ENCODE data around the gene IER2. TPM values are rescaled to one million over a fixed set of nuclear protein-coding genes. Genes with fewer than 3 reads are reported as not detected.
"Not testable (repeated sequence)": the region's sequence is repeated elsewhere in the genome, so short reads cannot be mapped to it uniquely, and the experiment has no call there.

The IER2 gene
- polyA plus RNA-seq, 4 donors, result 50.6 to 480 (median 68.7) TPM

DNA sequence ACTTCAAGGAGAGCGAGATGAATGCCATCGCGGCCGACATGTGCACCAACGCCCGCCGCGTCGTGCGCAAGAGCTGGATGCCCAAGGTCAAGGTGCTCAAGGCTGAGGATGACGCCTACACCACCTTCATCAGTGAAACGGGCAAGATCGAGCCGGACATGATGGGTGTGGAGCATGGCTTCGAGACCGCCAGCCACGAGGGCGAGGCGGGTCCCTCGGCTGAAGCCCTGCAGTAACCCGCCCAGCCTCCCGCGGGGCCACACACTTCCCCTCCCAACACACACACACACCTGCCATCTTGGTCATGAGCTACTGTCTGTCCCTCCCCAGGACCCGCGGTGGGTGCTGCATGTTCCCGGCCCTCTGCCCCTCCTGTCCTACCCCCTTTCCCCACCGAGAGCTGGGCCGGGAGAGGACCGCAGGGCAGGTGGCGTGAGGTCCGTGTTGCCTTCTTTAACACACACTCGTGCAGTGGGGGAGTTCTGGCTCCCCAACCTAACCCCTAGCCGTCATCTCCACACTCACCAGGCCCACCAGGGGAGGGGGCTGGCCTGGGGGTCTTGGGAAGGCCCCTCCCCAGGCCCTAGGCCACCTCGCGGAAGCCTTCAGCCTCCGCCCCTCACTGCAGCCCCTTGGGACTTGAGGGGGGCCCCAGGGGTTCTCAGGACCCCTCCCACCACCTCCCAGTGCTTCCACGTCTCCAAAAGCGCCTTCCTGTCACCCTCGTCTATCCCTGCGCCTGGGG, 11.9 kb upstream of the IER2 start:
- DNase-seq (ENCODE audit: low read depth in 4 of 4, low spot score in 3 of 4), result no peak

DNA sequence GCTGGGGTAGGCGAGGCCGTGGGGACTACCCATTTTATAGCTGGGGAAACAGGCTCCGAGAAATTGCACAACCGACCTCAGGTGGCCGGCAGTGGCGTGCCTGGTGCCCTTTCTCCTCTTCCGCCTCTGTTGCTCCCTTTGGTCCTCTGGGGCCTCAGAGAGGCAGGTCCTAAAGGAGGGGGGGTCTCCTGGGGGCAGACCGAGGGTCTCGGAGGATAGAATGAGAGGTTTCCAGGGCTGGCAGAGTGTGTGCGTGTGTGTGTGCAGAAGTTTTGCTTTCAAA, 11.4 kb upstream of the IER2 start:
- no peak for DNase-seq (ENCODE audit: low read depth in 4 of 4, low spot score in 3 of 4)

DNA sequence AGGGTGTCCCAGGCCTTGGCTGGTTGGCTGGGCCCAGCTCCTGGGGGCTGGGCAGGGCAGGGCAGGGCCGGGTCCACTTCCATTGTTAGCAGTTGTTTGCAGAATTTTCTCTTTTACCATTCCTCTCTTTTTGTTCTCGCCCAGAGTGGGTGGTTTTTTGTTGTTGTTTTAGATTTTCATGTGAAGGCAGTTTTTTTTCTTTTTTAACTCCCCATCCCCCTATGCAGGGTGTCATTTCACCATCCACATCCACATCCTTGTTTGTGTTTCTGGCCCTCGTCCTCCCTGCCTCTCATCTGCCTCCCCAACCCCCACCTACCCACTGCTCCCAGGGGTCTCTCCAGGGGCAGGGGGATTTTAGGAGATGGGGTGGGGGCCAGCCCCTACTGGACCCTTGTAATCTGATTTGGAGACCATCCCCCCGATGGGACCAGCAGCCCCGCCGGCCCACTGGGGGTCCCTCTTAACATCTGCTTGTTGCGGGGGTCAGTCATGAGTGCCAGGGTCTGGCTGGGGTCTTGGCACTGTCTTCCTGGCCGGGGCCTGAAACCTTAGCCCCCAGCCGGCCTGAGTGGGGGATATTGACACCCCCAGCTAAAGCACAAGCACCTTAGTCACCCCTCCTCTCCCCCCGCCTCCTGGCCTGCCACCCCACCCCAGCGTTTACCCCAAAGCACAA, 10.4 kb upstream of the IER2 start:
- no peak for DNase-seq (ENCODE audit: low read depth in 4 of 4, low spot score in 3 of 4)

DNA sequence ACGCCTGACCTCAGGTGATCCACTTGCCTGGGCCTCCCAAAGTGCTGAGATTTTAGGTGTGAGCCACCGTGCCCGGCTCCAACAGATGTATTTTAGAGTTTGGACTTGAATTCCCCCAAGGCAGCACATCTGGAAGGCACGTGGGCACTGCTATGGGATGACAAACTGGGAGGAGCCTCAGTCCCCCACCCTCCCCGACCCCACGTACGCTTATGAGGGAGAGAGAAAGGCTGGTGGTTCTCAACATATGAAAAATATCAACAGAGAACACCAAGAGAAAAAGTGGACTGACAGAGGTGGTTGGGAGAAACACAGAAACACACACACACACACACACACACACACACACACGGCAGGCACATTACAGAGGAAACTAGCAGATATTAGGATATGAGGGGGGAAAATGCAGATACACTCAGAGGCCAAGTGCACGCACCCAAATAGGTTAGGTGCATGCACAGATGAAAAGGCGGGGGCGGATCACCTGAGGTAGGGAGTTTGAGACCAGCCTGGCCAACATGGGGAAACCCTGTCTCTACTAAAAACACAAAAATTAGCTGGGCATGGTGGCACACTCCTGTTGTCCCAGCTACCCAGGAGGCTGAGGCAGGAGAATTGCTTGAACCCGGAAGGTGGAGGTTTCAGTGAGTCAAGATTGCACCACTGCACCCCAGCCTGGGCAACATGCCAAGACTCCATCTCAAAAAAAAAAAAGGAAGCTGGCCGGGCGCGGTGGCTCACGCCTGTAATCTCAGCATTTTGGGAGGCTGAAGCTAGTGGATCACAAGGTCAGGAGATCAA, 3.2 kb upstream of the IER2 start:
- DNase-seq (ENCODE audit: low read depth in 4 of 4, low spot score in 3 of 4), result no peak

DNA sequence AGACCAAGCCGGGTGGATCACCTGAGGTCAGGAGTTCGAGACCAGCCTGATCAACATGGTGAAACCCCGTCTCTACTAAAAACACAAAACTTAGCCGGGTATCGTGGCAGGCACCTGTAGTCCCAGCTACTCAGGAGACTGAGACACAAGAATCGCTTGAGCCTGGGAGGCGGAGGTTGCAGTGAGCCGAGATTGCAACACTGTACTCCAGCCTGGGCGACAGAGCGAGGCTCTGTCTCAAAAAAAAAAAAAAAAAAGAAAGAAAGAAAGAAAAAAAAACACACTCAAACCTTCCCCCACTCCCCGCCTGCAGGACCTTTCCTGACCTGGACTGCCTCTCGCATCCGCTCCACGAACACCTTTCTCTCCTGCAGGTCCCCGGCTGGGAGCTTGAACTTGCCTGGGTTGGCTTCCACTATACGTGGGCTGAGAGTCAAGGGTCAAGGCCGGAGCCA, 1.0 kb upstream of the IER2 start:
- not testable (repeated sequence) for DNase-seq (ENCODE audit: low read depth in 4 of 4, low spot score in 3 of 4)

DNA sequence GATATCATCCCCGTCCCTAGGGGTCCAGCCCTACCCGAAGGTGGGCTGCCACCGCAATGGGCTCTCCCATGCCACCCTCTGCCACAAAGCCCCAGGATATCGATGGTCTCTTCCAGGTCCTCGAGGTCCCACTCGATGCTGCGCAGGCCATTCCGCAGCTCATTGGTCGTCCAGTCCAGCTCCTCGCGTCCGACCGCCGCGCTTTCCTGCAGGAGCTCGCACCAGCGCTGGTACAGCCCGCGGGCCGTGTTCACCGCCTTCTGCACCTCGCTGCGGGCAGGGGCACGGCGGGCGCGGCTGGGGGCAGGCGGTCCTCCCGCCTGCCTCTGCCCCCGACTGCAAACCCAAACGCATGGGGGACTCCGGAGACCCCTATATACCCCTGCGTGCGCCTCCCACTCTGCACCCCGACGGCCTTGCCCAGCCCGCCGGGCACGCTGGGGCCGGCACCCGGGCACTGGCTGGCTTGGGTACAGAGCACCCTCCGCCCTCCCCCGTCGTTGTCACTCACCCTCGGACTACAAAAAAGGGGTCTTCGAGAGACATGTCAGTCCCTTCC, 504 bp upstream of the IER2 start:
- DNase-seq (ENCODE audit: low read depth in 4 of 4, low spot score in 3 of 4), result peak in 2 of 4 donors; percentile 19 to 27

DNA sequence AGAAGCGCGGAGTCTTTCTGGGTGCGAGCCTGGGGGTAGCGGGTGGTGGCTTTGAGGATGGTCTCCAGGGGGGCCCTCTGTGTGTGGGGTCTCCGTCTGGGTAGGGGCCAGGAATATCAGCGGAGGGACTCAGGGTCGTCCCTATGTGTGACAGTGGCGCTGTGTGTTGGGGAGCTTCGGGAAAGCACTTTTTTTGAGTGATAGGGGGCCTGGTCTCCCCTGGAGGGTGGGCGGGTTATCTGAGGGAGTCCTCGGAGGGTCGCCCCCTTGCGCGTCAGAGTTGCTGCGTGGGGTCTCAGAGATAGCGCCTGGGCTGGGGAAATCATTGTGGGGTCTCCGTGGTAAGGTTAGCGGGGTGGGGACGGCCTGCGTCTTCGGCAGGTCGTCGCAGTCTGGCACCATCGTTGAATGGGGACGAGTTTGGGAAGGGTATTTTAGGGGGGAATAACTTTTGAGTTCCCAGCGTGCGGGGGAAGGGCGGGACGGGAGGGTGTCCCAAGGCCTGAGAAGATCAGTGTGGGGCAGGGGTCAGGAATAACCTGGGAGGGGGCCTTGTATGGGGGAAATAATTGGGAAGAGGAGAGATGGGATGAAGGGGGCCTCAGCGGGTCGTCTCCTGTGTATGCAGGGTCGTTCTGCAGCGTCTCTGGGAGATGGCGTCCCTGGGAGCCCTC, 857 bp downstream of the IER2 start:
- DNase-seq (ENCODE audit: low read depth in 4 of 4, low spot score in 3 of 4), result peak in 1 of 4 donors; percentile 12

DNA sequence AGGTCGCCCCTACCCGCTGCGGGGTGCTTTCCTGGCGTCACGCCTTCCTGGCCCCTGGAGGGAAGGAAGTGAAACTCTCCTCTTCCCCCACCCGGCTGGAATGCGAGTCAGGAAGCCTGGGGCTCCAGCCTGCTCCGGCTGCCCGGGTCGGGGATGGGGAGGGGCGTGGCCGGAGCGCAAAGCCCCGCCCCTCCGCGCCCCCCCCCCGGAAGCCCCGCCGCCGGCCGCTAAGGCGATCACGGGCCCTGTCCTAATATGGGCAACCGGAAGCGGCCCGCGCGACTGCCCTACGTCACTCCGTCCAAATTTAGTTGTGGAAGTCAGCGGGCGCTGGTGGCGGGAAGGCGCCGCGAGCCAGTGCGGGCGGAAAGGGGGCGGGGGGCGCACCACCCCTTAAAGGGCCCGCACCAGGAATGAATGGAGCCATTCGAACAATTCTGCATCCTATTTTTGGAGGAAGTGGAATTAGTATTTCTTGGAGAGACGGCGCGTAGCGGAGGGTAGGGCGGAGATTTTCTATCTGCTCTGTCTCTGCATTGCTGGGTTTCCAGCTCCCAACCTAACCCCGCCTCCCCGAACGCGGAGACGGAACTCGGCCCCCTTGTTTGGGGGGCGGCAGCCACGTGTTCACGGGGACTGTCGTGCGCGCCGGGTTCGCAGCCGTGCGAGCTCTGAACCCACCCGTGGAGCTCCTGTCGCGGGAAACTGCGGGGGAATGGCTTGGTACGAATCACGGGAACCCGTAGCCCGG, 1.6 kb downstream of the IER2 start:
- DNase-seq (ENCODE audit: low read depth in 4 of 4, low spot score in 3 of 4), result peak; percentile 90 to 96 (median 94)

DNA sequence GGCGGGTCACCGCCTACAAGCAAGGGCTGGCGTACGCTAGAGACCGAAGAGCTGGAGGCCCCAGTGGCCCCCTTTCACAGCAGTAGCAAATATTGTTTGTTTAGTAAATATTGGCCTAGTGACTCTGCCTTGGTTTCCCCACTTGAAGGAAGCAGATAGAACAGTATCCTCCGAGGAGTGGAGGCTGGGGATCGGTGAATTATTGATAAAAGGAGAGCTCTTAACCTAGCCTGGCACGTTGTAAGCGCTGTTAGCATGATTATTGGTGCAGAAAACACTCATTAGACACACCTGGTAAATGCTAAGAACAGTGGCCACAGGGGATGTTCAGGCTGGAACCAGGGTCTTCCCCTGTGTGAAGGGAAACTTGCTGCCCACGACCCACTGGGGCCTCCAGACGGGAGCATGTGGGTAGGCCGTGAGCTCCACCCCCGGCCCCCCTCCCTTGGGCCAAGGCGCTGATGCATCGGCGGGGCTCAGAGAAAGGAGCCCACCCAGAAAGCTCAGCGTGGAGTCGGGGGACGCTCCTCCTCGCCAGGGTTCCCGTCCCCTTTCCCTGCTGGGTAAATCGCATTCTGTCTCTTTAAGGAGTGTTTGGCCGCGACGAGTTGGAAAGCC, 2.3 kb downstream of the IER2 start:
- peak in 1 of 4 donors; percentile 93 for DNase-seq (ENCODE audit: low read depth in 4 of 4, low spot score in 3 of 4)

DNA sequence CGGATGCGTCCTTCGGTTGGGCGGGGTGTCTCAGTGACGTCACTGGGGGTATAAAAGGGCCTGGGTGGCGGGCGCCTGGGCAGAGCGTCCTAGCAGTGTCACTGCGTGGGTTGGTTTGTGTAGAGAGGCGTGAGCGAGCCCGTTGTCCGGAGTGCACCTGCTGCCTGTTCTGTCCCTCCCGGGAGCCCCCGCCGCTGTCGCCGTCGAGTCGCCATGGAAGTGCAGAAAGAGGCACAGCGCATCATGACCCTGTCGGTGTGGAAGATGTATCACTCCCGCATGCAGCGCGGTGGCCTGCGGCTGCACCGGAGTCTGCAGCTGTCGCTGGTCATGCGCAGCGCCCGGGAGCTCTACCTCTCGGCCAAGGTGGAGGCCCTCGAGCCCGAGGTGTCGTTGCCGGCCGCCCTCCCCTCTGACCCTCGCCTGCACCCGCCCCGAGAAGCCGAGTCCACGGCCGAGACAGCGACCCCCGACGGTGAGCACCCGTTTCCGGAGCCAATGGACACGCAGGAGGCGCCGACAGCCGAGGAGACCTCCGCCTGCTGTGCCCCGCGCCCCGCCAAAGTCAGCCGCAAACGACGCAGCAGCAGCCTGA, 2.9 kb downstream of the IER2 start:
- peak in 3 of 4 donors; percentile 93 to 96 (median 95) for DNase-seq (ENCODE audit: low read depth in 4 of 4, low spot score in 3 of 4)

DNA sequence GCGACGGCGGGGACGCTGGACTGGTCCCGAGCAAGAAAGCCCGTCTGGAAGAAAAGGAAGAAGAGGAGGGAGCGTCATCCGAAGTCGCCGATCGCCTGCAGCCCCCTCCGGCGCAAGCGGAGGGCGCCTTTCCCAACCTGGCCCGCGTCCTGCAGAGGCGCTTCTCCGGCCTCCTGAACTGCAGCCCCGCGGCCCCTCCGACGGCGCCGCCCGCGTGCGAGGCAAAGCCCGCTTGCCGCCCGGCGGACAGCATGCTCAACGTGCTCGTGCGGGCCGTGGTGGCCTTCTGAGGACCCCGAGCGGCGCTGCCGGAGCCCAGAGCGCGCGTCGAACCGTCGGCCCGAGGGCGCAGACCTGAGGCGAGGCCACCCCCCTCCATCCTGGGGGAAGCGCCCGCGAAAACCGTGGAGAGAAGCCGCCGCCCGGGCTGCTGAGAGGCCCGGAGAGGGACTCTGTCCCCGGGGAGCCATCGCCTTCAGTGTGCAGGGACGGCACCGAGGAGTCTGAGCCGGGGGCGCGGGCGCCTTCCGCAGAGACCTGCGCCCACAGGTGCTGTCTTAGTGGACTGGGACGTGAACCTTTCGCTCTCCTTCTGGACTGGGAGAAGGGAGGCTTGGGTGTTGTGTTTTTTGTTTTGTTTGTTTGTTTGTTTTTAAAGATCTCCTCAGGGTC, 3.5 kb downstream of the IER2 start:
- peak in 2 of 4 donors; percentile 8 to 17 for DNase-seq (ENCODE audit: low read depth in 4 of 4, low spot score in 3 of 4)

DNA sequence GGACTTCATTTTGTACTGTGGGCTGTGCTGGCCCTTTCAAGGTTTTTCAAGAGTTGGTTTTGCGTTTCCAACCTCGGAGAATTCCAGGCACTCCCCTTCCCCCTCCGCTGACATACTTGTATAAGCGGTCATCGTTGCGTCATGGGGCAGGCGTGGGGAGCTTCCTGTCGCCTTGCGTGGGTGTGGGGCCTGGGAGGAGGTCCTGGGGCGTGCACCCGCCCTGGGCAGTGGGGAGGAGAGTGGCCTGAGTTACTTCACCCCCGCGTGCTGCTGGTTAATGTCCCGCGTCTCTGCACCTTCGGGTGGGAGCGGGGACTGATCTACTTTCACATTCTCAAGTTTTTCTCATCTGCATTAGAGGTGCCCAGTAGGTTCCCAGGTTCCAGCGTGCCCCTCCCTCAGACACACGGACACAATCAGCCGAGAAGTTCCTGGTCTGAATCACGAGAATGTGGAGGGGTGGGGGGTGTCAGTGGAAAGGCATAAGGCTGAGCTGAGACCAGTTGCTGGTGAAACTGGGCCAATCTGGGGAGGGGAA, 4.1 kb downstream of the IER2 start:
- peak in 3 of 4 donors; percentile 70 to 82 (median 80) for DNase-seq (ENCODE audit: low read depth in 4 of 4, low spot score in 3 of 4)

DNA sequence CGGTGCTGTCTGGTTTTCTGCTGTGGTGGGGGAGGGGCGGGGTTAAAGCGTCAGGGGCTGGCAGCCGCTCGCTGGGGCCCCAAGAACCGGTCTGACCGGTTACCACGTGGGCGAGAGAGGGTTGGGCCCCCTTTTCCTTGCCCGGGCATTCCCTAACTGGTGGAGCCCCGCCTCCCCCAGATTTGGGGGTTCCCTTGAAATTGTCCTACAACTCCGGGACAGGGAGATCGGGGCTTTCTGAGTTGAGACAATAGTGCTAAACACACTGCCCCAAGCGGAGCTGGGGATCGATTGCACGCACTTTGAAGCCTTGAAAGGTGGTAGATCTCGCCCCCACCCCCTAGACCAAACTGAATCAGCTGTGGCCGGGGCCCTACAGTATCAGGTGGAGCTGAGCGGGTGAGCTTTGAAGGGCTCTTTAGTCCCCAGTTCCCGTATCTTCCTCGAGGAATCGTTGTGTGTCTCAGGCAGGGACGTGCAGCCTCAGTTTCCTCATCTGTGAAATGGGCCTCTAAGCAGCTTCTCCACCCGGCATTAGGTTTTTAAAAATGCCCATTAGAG, 4.8 kb downstream of the IER2 start:
- DNase-seq (ENCODE audit: low read depth in 4 of 4, low spot score in 3 of 4), result peak in 3 of 4 donors; percentile 72 to 77 (median 75)

DNA sequence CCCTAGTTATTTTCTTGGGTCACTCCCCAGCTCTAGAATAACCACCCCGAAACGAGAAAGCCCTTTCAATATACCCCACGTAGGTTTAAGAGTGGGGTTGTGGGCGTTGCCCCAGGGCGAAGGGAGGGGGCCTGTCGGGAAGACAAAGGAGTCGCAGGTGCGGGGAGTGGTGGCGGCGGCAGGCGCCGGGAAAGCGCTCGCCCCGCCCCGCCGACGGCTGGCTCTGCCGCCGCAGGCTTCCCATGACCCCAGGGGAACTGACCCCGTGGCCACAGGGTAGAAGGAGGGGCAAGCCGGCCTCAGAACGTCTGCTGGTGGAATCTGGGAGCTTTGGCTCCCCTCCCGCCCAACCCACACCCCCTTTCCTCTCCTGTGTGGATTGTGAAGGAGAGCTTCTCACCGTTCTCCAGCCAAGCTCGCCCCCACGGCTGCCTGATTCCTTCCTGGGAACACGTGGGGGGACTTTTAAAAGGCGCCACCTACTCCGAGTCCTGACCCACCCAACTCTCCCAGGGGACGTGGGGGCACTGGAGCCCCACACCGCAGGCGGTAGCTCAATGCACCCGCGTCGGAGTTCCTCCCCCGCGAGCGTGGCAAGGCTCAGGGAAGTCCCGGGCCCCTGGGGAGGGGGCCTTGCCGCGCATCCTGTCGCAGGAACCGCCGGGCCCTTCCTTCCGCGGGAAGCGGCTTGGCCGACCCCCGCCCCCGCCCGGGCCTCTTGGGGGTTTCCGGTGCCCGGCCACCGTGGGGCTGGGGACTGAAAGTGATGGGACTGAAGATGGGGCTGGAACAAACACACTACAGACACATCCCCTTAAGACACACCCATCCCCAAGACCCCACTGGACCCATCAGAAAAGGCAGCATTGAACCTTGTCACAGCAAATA, 5.5 kb downstream of the IER2 start:
- DNase-seq (ENCODE audit: low read depth in 4 of 4, low spot score in 3 of 4), result peak in 3 of 4 donors; percentile 39 to 57 (median 46)

DNA sequence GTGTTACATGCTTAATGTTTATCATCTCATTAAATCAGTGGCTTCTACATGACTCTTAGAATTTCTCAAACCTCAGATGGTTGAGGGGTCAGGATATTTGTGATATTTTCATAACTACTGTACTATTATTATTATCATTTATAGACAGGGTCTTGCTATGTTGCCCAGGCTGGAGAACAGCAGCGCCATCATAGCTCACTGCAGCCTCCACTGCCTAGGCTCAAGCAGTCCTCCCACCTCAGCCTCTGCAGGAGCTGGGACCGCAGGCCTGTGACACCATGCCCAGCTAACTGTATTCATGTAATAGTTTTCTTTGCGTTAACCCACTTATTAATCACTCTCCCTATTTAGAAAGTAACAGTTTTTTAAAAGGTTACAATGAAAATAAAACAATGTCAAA, 9.5 kb downstream of the IER2 start:
- DNase-seq (ENCODE audit: low read depth in 4 of 4, low spot score in 3 of 4), result no peak

DNA sequence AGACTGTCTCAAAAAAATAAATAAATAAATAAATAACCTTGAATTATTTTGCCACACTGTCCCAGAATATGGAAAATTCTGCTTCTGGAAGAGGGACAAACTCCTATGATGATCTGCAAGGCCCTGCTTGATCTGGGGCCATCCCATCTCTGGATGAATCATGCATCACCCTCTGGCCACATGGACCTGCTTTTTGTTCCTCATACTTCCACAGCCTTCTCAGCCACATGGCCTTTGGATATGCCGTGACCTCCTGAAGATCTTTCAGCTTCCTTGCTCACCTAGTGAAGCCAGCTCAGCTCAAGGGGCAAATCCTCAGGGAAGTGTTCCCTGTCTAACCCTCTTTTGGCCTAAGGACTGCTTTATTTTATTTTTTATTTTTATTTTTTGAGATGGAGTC, 10.3 kb downstream of the IER2 start:
- no peak for DNase-seq (ENCODE audit: low read depth in 4 of 4, low spot score in 3 of 4)

Data from left renal pelvis (tissue), 4 donors.